Muscle layer of duodenum (tissue), 2 donors: ENCODE measurements around the gene RFLNA.

Experiments used
- H3K27ac ChIP-seq: one replicate; pipeline ENCODE4 v1.7.0; 2013; ENCODE audit warnings: mild to moderate bottlenecking, low read length
- H3K27me3 ChIP-seq: one replicate; pipeline ENCODE4 v1.7.0; 2013; ENCODE audit warnings: low read depth, mild to moderate bottlenecking, control low read depth, low read length
- H3K36me3 ChIP-seq, 2 donors: one replicate each; pipeline ENCODE4 v1.7.0; 2013; ENCODE audit warnings: low read length in 2 of 2, control low read depth in 1 of 2, mild to moderate bottlenecking in 1 of 2; ENCODE audit not compliant: insufficient read depth in 2 of 2, control insufficient read depth in 1 of 2
- H3K4me1 ChIP-seq, 2 donors: one replicate each; pipeline ENCODE4 v1.7.0; 2013; ENCODE audit warnings: low read length in 2 of 2, mild to moderate bottlenecking in 2 of 2, control low read depth in 1 of 2, moderate library complexity in 1 of 2; ENCODE audit not compliant: insufficient read depth in 2 of 2, control insufficient read depth in 1 of 2
- H3K4me3 ChIP-seq, 2 donors: one replicate each; pipeline ENCODE4 v1.7.0; 2013; ENCODE audit warnings: low read length in 2 of 2, low read depth in 1 of 2, mild to moderate bottlenecking in 1 of 2
- H3K9me3 ChIP-seq, 2 donors: one replicate each; pipeline ENCODE4 v1.7.0; 2013; ENCODE audit warnings: low read length in 2 of 2, control low read depth in 1 of 2, mild to moderate bottlenecking in 1 of 2; ENCODE audit not compliant: control insufficient read depth in 1 of 2
- donor health status: healthy.

RFLNA gene

DNA sequence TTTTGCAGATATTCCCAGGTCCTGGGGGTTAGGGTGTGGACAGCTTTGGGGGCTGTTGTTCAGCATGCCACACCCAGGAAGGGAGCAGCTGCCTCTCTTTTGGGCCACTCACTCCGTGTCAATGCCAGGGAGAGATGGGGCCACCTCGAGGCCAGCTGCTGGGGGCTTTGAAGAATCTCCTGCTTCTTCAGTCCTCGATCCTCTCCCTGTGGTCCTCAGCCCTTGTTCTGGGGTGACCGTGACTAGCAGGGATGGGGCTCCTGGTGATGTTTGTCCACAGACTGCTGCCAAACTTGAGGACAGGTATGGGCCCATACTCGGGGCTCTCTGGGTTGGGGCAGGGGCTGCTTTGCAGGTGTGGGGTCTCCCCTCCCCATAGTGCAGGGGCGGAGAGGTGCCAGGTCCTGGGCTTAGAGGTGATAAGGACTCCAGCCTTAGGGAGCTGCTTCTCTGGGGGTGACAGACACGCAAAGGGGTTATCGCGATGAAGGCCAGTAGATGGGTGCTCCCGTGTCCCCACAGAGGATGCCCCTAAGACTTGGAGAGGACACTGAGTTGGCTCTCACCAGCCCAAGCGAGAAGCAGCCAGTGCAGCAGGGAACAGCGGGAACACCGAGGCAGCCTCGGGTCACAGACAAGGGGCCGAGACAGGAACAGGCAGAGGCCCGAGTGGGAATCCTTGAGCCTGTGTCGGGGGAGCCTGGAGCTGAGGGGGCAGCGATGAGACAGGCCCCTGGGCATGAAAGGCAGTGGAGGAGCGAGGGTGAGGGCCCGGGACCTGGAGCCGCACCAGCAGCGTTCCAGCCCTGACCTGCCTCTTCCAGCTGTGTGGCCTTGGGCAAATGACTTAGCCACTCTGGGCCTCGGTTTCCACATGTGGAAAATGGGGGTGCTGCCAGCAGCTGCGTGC is 11.1 kb downstream of the RFLNA start:
- Histone ChIP-seq H3K9me3 (no peaks in the 10 kb centered on the region), H3K4me1 (no peaks in the 10 kb centered on the region), H3K36me3 (no peaks in the 10 kb centered on the region), H3K27me3 (no peaks in the 10 kb centered on the region), H3K4me3 (no peak overlapping the region), H3K27ac (no peak overlapping the region)

DNA sequence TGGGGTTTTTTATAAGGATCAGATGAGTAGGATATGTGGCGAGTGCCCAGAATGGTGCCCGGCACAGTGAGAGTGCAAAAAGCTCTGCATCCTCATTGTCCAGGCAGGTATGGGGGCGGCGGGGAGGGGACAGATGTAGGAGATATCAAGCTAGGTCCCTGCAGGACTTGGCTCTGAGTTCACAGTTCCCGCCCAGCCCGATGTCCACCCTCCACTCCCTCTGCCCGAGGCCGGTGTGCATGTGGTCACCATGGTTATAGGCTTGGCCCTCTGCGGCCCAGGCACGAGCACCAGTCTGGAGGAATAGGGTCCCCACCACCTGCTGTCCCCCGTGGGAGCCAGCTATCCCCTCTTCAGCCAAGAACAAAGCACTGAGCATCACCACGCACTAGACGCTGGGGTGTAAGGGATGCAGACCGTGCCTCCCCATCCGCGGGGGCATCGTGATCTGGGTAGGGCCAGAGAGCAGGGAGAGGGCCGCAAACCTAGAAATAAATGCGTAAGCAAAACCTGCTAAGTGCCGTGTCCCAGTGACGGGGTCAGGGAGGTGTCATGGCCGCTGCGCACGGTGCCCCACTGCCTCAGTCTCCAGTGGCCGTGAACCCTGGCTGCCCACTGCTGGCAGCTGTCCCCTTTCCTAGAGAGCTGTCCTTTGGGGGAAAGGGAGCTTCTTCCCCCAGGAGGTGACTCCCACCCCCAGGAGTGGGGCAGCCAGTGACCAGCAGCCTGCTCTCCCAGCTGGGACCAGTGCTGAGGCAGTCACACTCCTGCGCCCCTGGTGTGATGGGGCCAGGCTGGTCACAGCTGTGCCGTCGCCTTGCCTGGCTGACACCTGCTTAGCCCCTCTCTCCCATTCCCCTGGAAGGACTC is 12.0 kb downstream of the RFLNA start:
- Histone ChIP-seq H3K9me3 (no peaks in the 10 kb centered on the region), H3K4me3 (no peak overlapping the region), H3K27ac (no peak overlapping the region)

DNA sequence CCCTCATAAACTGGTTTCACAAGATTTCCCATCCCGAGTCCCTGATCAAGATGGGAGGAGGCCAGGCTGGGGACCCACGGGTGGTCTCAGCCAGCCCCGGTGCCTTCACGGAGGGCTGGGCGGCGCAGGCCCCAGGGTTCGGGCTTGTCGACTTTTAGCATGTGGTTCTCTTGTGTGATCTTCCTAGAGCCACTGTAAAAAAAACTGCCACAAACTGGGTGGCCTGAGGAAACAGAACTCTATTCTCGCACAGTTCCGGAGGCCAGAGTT is 12.6 kb downstream of the RFLNA start:
- no peak overlapping the region for H3K4me3 ChIP-seq
- H3K27ac ChIP-seq, result no peak overlapping the region
- H3K4me1 ChIP-seq, result no peaks in the 10 kb centered on the region
- no peaks in the 10 kb centered on the region for H3K36me3 ChIP-seq
- H3K9me3 ChIP-seq, result no peaks in the 10 kb centered on the region
- no peaks in the 10 kb centered on the region for H3K27me3 ChIP-seq

More for the DNA sequence above, 12.0 kb downstream of the RFLNA start:
- no peaks in the 10 kb centered on the region for H3K27me3 ChIP-seq
- H3K4me1 ChIP-seq, result no peaks in the 10 kb centered on the region
- no peaks in the 10 kb centered on the region for H3K36me3 ChIP-seq

DNA sequence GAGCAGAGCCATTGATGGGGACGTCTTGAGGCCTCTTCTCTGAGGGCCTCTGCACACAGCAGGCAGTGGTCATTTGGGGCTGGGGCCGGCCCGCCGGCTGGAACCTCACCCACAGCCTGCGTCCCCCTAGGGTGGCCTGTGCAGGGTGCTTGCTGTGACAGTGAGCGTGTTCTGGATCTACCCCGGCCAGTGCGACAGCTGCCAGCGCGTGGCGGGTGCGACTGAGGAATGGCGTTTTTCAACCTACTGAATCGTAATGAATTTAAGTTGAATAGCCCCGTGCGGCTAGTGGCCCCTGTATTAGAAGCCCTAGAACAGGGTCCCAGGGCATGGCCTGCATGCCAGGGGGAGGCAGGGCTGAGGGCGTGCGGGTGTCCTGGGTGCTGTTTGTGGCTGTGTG is 13.8 kb downstream of the RFLNA start:
- Histone ChIP-seq H3K36me3 (no peaks in the 10 kb centered on the region), H3K4me3 (no peak overlapping the region), H3K27me3 (no peaks in the 10 kb centered on the region), H3K9me3 (no peaks in the 10 kb centered on the region), H3K27ac (no peak overlapping the region), H3K4me1 (no peaks in the 10 kb centered on the region)

DNA sequence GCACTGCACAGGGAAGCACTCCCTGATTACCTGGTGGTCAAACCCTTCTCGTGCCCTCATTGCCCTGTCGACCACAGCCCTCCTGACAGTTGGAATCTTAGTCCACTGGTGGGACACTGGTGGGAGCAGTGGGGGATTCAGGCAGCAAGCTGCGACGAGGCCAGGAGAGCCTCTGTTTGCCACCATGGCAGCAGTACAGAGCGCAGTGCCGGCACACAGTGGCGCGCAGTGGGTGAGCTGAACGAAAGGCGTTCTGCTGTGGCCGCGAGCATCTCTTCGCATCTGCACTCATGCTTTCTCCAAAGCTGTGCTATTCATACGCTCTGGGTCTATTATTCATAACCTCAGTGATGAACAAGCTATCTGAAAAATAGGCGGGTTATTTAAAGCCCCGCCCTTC is 14.3 kb downstream of the RFLNA start:
- no peak overlapping the region for H3K4me3 ChIP-seq
- H3K9me3 ChIP-seq, result no peaks in the 10 kb centered on the region
- H3K4me1 ChIP-seq, result no peaks in the 10 kb centered on the region
- H3K36me3 ChIP-seq, result no peaks in the 10 kb centered on the region
- no peaks in the 10 kb centered on the region for H3K27me3 ChIP-seq
- no peak overlapping the region for H3K27ac ChIP-seq

DNA sequence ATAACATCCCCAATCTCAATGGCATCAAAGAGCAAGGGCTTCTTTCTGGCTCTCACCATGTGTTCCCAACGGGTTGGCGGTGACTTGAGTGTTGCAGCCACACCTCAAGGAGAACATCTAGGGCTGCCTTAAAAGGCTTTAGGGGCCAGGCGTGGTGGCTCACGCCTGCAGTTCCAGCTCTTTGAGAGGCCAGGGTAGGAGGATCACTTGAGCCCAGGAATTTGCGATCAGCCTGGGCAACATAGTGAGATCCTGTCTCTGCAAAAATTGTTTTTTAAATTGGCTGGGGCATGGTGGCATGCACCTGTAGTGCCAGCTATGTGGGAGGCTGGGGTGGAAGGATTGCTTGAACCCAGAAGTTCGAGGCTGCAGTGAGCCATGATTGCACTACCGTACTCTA is 14.9 kb downstream of the RFLNA start:
- Histone ChIP-seq H3K4me3 (no peak overlapping the region), H3K27me3 (no peaks in the 10 kb centered on the region), H3K9me3 (no peaks in the 10 kb centered on the region), H3K4me1 (no peaks in the 10 kb centered on the region), H3K27ac (no peak overlapping the region), H3K36me3 (no peaks in the 10 kb centered on the region)

DNA sequence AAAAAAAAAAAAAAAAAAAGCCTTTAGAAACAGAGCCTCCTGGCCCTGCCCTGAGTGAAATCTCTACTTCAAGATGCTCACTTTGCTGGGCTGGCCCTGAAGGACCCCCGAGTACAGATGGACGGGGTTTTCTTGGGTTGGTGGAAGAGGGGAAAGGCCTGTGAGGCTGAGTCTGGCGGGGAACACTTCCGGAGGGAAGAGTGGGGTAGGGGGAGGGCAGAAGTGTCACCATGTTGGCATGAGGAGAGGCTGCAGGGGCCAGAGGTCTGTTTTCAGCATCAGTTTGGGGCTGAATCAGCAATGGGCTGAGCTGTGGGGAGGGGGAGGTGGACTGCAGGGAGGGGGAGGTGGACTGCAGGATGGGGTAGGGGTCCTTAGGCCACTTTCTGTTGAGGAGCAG is 15.3 kb downstream of the RFLNA start:
- no peaks in the 10 kb centered on the region for H3K9me3 ChIP-seq
- no peak overlapping the region for H3K4me3 ChIP-seq
- no peak overlapping the region for H3K27ac ChIP-seq
- H3K4me1 ChIP-seq, result no peaks in the 10 kb centered on the region
- H3K36me3 ChIP-seq, result no peaks in the 10 kb centered on the region
- H3K27me3 ChIP-seq, result no peaks in the 10 kb centered on the region

DNA sequence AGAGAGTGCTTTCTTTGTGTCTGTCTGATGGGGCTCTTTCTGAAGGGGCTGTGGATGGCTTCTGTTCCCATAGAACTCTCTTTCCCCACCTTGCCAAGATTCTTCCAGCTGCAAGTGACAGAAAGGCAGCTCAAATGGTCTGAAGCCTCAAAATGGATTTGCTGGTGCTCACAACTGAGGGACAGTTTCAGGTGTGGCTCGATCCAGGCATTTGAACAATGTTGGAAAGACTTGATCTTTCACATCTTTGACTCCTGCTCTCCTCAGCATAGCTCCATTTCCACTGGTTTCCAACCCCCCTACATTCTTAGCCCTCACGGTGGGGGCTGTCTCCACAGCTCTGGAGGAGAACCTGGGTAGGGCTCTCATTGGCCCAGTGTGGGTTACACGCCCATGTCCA is 15.9 kb downstream of the RFLNA start:
- Histone ChIP-seq H3K36me3 (no peaks in the 10 kb centered on the region), H3K9me3 (no peaks in the 10 kb centered on the region), H3K4me1 (no peaks in the 10 kb centered on the region), H3K27ac (no peak overlapping the region), H3K4me3 (no peak overlapping the region), H3K27me3 (no peaks in the 10 kb centered on the region)

DNA sequence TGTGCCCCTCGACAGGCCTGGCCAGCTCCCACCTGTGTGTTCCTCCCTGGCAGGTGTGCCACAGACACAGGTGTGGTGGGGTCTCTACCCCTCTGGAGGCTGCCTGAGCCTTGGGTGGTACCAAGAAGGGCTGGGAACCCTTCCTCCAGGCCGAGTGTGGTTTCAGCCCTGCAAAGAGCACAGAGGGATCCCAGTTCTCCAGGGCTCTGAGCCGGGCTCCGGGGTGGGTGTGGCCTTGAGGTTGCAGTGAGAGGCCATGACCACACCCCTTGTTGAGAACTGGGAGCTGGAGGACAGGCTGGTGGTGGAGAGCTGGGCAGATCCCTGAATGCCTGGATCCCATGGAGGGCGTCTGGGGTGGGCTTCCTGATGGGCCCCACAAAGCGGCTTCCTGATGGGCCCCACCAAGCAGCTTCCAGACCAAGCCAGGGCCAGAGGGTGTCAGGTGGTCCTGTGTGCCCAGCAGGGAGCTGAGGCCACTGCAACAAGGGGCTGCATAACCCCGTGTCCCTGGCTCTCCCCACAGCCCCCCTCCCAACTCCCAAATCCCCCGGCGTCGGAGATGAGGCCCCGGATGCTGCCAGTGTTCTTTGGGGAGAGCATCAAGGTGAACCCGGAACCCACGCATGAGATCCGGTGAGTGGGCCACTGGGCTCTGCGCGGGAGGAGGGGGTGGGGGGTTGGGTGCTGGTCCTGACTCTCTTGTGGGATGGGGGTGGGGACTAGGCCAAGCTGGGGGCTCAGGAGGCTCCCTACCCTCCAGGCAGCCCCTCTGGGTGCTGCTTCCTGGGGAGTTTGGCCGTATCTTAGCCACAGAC is 16.6 kb downstream of the RFLNA start:
- no peaks in the 10 kb centered on the region for H3K27me3 ChIP-seq
- no peak overlapping the region for H3K27ac ChIP-seq
- no peaks in the 10 kb centered on the region for H3K36me3 ChIP-seq
- H3K4me1 ChIP-seq, result no peaks in the 10 kb centered on the region
- H3K4me3 ChIP-seq, result no peak overlapping the region
- H3K9me3 ChIP-seq, result no peaks in the 10 kb centered on the region

DNA sequence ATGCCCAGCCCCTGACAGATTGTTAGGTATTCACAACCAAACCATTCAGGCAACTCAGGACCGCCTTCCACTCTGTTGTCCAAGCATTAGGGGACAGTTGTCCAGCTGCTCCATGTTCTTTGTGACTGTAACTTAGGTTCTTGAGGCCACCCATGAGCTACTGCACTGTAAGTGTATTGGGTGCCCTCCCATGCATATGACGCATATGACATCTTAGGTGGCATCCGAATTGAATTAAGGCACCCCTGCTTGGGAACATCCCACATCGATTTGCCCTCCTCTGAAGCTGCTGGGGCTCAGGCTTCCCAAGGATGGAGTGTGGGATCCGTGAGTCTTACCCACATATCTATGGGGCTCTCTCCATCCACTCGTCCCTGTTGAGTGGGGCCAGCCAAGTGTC is 17.7 kb downstream of the RFLNA start:
- no peak overlapping the region for H3K27ac ChIP-seq
- H3K36me3 ChIP-seq, result no peaks in the 10 kb centered on the region
- no peaks in the 10 kb centered on the region for H3K27me3 ChIP-seq
- H3K9me3 ChIP-seq, result no peaks in the 10 kb centered on the region
- H3K4me3 ChIP-seq, result no peak overlapping the region
- H3K4me1 ChIP-seq, result no peaks in the 10 kb centered on the region

DNA sequence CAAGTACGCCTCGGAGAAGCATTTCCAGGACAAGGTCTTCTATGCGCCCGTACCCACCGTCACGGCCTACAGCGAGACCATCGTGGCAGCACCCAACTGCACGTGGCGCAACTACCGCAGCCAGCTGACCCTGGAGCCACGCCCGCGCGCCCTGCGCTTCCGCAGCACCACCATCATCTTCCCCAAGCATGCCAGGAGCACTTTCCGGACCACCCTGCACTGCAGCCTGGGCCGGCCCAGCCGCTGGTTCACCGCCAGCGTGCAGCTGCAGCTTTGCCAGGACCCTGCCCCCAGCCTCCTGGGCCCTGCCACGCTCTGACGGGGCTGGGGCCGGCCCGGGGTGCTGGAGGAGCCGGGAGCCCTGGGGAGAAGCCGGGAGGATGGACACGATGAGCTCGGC is 19.3 kb downstream of the RFLNA start:
- Histone ChIP-seq H3K9me3 (no peaks in the 10 kb centered on the region), H3K36me3 (no peaks in the 10 kb centered on the region), H3K4me3 (no peak overlapping the region), H3K27me3 (no peaks in the 10 kb centered on the region), H3K4me1 (no peaks in the 10 kb centered on the region), H3K27ac (no peak overlapping the region)
